HL-60/S4 (cell line): ENCODE data around the gene AIFM2.

ENCODE experiments used
- in situ Hi-C: fragments of 300-500 bp; cut with MboI; formaldehyde crosslinking; loops from 2 replicates; pipeline ENCODE4 v1.14.3; 2022; ENCODE audit warnings: low sequenced_read_pairs

AIFM2 gene

DNA sequence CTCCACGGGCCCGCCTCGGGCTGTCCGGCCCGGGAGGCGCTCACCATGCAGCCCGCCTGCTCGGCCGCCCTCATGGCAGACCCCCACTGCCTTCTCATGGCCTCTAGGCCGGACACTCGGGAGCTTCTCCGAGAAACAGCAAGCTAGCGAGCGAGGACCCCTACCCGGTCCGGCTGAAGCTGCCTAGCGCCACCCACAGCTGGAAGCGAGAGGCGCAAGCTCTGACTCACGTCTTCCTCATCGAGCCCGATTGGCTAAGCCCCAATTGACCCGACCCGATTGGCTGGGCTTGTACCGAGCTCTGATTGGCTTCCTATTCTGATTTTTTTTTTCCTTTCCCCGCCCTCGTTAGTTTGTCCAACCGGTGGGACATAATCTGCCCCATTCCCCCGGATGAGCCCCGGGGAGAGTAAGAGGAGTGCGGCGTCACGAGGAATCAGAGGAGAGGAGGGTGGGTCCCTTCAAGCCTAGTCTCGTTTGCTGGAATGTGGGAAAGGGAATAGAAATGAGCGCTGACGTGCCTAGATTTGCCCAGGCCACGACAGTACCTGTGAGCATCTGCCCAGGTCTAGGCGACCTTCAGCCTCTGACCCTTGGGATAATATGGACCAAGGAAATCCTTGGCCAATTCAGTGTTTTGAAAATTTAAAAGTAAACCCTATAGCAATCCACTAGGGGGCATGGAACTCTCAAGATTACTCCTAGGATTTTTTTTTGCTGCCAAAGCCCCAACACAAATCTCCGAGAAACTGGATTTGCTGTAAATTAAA lies 14.0 kb upstream of the AIFM2 start, which contains the start of gene TYSND1:
Gene TYSND1, minus strand, starts transcription at position 212 of the 770 bp plus-strand sequence. Its CDS starts 114 bp downstream, at position 98.
- in situ Hi-C loops, result no loop called here

GRCh38 chr10:70145666-70146488 lies 13.3 kb upstream of the AIFM2 start:
- in situ Hi-C loops, result no loop called here

GRCh38 chr10:70145166-70145665 lies 12.6 kb upstream of the AIFM2 start:
- in situ Hi-C loops, result no loop called here

GRCh38 chr10:70144372-70145110 lies 11.9 kb upstream of the AIFM2 start:
- in situ Hi-C loops, result no loop called here

- in situ Hi-C loops, result no loop called here
Measured at GRCh38 chr10:70142555-70142954, 9.9 kb upstream of the AIFM2 start.

DNA sequence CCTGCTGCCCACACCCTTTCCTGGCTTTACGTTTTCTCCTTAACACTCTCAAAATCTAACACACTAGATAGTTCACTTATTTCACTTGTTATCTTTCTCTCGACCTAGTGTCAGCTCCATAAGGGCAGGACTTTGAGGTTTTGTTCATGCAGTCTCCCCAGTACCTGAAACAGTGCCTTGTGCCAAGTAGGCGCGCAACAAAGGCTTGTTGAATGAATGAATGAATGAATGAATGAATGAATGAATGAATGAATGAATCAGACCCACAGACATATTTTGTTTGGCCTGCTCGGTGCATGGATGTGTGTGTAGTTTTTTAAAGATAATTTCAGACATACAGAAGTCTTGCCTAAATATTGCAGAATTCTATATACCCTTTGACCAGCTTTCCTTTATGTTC lies 7.7 kb upstream of the AIFM2 start:
- in situ Hi-C loops, result no loop called here

DNA sequence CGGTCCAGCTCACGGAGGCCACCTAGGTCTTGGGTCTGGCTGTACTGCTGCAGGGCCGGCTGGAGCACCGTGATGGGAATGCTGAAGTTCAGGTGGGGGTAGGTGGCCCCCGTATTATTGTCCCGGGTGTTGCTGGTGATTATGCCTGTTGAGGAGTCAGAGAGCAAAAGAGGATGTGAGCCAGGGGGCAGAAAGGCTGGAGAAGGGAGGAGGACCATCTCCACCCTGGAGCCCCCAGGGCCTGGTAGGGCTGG lies 7.3 kb upstream of the AIFM2 start:
- in situ Hi-C loops, result no loop called here

- in situ Hi-C loops, result no loop called here
Measured at GRCh38 chr10:70139151-70139996, 6.7 kb upstream of the AIFM2 start.

- in situ Hi-C loops, result no loop called here
Measured at GRCh38 chr10:70137927-70138883, 5.6 kb upstream of the AIFM2 start.

DNA sequence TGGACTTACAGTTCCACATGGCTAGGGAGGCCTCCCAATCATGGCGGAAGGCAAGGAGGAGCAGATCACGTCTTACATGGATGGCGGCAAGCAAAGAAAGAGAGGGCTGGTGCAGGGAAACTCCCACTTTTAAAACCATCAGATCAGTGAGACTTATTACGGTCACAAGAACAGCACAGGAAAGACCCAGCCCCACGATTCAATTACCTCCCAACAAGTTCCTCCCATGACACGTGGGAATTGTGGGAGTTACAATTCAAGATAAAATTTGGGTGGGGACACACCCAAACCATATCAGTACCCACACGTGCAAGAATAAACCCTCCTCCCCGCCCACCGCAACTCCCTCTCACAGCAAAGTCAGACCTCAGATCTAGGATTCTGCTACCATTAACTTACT lies 4.5 kb upstream of the AIFM2 start:
- in situ Hi-C loops, result no loop called here

GRCh38 chr10:70135684-70136083 lies 3.1 kb upstream of the AIFM2 start:
- in situ Hi-C loops, result no loop called here

GRCh38 chr10:70135046-70135445 lies 2.4 kb upstream of the AIFM2 start:
- in situ Hi-C loops, result no loop called here

DNA sequence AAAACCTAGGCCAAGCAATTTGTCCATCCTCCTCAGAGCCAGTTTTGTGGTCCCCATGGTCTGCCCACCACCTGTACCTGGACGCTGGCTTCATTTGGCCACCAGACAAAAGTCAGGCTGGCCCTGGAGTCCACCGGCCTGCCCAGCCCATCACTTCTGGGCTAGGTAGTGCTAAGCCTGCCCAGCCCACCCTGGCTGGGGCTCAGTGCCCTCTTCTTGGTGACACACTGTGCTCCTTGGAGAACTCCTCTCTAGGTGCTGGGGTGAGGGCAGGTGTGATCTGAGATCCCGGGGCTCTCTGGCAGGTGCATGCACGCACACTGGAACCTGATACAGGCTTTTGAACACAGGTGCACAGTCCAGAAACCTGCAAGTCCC lies 1.1 kb downstream of the AIFM2 start:
- in situ Hi-C loops, result no loop called here

DNA sequence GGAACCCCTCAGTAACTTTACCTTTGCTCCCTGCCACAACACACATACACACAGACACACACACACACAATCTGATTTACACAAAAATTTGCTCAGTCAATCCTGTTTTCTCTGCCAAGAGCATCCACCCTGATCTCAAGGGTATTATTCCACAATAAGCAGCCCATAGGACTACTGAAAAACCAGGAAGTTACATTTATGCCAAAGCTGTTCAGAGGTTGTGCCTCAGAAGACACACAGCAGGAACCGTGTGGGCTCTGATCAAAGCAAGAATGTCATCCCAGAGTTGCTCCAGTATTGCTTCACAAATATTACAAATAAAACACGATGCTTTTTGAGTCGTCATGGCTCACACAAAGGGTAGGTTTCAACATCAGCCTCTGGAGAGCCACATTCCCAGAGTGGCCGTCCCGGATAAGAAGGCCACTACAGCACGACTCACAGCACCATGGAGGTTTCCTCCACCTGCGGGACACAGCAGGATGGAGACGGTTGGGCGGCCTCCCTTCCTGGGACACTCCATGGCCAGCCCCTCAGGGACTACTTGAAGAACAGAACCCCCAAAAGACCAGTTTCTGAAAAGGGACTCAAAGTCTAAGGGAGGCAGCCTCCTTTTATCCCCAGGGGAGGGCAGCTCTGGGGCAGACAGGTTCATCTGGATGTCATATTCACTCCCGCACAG lies 1.6 kb downstream of the AIFM2 start:
- in situ Hi-C loops, result no loop called here

- in situ Hi-C loops, result no loop called here
Measured at GRCh38 chr10:70126700-70127395, 5.8 kb downstream of the AIFM2 start.

DNA sequence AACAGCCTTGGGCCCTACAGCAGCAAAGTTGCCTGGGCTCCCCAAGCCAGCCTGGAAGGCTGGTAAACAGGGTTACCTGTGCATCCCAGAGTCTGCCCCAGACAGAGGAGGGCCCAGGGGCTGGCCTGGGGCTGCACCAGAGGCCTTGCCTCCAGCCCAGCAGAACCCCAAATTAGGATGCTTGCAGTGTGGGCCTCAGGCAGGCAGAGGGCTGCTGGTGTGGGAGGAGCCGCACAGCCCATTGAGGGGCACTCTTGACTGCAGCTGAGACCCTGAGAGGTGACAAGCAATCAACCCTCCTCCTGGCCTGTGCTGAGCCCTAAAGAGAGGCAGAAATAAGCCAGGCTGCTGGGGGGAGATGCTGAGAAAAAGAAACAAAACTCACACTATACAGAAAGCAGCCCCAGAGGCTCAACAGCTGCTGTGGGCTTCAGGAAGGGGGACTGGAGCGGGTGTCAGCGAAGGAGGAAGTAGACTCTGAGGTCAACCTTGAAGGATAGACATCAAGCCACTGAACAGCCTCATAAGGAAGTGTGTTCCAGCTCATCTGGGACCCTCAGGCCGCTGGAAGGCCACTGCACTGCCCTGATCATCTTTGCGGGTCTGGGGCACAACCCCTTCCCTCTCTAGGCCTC lies 6.6 kb downstream of the AIFM2 start:
- in situ Hi-C loops, result no loop called here

GRCh38 chr10:70124918-70125317 lies 7.7 kb downstream of the AIFM2 start:
- in situ Hi-C loops, result no loop called here

DNA sequence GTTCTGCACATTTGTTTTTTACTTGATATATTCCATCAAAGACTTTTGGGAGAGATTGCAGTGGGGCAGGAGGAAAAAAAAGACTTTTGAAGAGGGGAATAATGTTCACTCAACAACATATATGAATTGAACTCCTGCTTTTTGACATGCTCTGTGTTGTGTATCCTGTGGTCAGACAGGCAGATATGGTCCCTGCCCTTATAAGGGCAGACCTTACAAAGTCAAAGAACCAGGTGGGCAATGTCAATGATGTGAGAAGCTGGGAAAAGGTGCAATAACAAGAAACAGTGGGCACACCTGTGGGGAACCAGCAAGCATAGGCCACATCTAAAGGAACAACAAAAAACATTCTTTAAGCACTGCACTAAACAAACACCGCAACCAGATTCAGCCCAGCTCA lies 8.2 kb downstream of the AIFM2 start:
- in situ Hi-C loops, result no loop called here
